Uterine smooth muscle cell (primary cell): ENCODE data around the gene POLR3GL. TPM values are rescaled to one million over a fixed set of nuclear protein-coding genes. Genes with fewer than 3 reads are reported as not detected.

Experiments used
- total RNA-seq: library from RNA; depleted of rRNA; stranded (reverse); fragments of >200 nt; gene quantifications from 2 replicates; pipeline ENCODE4 v1.2.3, GENCODE V29; 2014

The POLR3GL gene, protein sequence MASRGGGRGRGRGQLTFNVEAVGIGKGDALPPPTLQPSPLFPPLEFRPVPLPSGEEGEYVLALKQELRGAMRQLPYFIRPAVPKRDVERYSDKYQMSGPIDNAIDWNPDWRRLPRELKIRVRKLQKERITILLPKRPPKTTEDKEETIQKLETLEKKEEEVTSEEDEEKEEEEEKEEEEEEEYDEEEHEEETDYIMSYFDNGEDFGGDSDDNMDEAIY
- 16.8 and 18.2 TPM in 2 replicates for total RNA-seq

DNA sequence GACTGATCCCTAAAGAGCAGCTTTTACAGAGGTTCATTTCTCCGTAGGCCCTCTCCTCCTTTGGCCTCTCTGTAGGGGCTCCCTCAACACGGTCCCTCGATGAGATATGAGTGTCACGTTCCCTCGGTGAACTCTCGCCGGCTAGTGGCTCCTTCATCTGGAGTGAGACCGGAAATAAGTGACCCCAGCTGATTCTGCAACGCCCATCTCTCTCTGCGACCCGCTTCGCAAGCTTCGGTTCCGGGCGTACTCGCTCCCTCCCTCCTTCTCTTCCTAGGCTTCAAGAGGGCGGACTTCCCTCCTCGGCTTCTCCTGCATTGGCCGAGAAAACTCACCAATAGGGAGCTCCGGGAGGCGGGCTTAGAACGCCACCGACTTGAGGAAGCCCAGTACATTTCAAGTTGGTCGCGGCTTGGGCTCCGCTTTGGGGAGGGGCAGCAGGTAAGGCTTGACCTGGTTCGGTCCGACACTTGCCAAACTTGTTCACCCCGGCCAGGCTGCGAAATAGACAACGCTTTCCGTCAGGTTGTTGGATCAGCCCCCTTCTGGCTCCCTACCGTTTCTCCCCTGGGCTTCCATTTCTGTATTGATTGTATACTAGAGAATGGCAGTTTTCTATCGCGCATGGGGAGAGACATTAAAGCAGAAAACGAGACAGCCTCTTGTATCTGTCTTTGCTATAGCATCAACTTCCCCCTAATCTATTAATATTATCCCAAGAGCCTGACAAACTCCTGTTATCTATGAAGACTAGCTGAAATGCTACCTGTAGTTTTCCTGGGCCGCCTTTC, at the start of gene POLR3GL, which contains the start of gene ANKRD34A:
Gene POLR3GL, plus strand, starts transcription at position 363 of the 791 bp plus-strand sequence. CDS start 10,176 bp downstream, outside the sequence.
Gene ANKRD34A, minus strand, starts transcription at position 248 of the 791 bp plus-strand sequence. CDS start 2,816 bp downstream, outside the sequence.

DNA sequence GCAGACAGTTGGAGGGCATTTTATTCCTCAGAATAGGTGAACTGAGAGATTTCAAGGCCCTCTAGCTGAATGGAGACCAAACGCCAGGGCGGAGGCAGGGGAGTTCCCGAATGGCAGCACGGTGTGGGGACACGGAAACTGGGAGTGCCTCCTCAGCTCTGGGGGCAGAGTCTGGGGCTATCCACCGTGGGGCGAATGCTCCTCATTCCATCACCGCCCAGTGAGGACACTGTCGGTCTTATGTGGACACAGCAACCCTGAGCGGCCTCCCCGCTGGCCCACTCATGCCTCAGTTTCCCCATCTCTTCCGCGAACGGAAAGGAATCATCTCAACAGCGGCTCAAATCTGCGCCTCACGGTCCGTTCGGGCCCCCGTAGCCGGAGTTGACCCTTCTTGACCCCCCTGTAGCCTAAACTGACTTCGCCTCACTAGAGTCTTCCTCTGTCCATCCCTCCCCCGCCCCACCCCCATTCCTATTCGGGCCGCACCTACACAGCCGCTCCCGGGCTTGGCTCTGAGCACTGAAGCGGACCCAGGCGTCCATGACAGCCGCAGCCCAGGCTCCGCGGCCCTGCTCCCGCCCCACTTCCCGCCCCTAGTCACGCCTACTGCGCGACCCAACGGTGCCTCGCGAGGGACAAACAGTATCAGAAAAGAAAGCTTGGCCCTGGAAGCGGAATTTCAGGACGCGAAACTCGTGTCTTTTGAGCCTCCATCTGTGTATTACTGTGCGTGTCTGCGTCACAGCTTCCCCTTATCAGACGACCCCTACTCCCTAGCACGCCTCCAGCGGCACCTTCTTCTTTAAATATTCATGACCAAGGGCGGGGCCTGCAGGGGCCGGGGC, 46.1 kb upstream of the POLR3GL start, which contains the start of gene PEX11B:
Gene PEX11B, minus strand, starts transcription at position 574 of the 848 bp plus-strand sequence. Its CDS starts 29 bp downstream, at position 545.

DNA sequence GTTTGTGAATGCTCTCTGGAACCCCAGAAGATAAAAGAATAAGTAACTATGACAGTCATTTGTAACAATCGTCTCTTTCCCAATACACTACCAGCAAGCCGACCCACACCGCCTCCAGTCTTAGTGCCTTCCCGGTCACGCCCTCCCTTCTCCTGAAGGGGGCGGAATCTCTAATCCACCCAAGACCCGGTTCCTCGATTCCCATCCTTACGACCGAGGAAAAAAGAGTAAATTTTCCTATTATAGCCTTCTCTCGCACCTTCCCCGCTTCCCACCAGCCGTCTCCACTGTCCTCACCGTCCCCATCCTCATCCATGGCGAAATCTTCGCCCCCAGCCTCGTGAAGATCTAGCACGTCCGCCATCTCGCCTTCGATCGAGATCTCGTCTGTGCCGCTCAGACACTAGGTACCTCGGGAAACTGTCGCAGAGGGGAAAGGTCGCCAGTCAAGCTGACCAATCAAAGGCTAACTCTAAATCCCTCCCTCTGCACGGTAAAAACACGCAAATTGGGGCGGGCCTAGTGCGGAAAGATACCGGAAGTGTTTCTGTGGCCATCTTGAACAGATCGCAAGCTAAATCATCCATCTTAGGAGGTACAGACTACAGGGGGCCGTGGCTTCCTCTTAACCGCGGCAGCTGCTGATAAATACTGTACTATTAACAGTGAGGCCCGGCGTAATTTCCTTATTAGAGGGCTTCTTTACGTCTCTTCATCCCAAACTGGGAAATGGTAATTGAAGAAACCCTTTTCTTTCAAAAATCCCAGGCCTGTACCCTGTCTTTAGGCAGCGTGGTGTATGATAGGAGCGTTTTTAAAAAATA, 37.2 kb upstream of the POLR3GL start, which contains the start of gene RBM8A:
Gene RBM8A, minus strand, starts transcription at position 422 of the 824 bp plus-strand sequence. Its CDS starts 58 bp downstream, at position 364.

DNA sequence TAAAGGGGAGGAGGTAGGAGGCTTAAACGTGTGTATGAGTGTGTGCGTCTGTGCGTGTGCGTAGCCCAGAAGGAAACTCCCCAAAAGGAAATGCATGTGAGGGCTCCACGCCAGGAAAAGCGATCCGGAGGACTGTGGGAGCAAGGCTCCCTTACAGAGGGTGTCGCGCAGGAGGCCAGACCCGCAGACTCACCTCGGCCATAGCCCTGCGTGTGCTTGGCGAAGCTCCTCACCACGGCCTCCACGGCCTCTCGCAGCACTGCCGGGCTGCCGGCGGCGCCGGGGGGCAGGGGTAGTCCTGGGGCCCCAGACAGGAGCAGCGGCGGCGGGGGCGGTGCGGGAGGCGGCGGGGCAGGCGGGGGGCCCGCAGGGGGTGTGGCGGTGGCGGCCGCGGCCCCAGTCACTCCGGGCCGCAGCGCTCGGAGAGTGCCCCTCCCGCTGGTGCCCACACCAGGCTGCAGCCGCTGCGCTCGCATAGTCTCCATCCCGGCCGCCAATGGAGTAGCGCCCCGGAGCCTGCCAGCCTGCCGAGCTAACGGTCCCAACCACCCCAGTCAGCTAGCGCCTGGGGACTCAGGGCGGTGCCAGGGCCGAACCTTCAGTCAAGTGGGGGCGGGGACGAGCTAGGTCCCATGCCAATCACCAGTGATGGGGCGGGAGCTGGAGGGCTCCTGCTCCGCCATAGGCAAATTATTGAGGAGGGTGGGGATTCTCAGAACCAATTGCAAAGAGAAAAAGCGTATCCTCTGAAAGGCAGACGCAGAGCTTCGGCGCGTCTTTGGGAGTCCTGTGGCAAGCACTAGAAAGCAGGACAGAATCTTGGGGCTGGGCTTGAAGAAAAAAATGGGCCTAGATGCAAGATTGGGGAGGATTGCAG, 6.8 kb upstream of the POLR3GL start, which contains the start of gene LIX1L:
Gene LIX1L, minus strand, starts transcription at position 575 of the 877 bp plus-strand sequence. Its CDS starts 90 bp downstream, at position 485.

GRCh38 chr1:145996433-145997015, 32.0 kb downstream of the POLR3GL start, which contains the start of gene TXNIP:
TSS of gene TXNIP (minus strand) at chr1:145996579. CDS start at chr1:145996266, 313 bp downstream.

GRCh38 chr1:146021622-146022402, 57.3 kb downstream of the POLR3GL start, which contains the start of gene HJV:
TSS of gene HJV (minus strand) at chr1:146021735. CDS start at chr1:146020231, 1,504 bp downstream.

Other genes starting within 250 kb of the POLR3GL start
- 0.12 TPM in 1 of 2 replicates, not detected in the other for gene CD160, start 245.2 kb upstream of the POLR3GL start, total RNA-seq
- 19.9 and 24.3 TPM in 2 replicates for gene RNF115, start 140.6 kb upstream of the POLR3GL start, total RNA-seq
- gene POLR3C, start 140.5 kb upstream of the POLR3GL start, total RNA-seq = 42.9 and 49.2 TPM in 2 replicates
- 2.7 and 3.3 TPM in 2 replicates for gene NUDT17, start 119.1 kb upstream of the POLR3GL start, total RNA-seq
- gene PIAS3, start 105.6 kb upstream of the POLR3GL start, total RNA-seq = 6.3 and 7.7 TPM in 2 replicates
- gene ANKRD35, start 78.8 kb upstream of the POLR3GL start, total RNA-seq = 2.1 and 2.5 TPM in 2 replicates
- gene ITGA10, start 54.6 kb upstream of the POLR3GL start, total RNA-seq = 0.37 and 1.2 TPM in 2 replicates
- gene PEX11B, start 46.0 kb upstream of the POLR3GL start, total RNA-seq = 23.7 and 29.0 TPM in 2 replicates
- gene RBM8A, start 37.2 kb upstream of the POLR3GL start, total RNA-seq = 110 and 207 TPM in 2 replicates
- 17.6 and 19.5 TPM in 2 replicates for gene LIX1L, start 6.7 kb upstream of the POLR3GL start, total RNA-seq
- gene ANKRD34A, start 115 bp upstream of the POLR3GL start, total RNA-seq = 0.33 and 0.50 TPM in 2 replicates
- gene TXNIP, start 31.9 kb downstream of the POLR3GL start, total RNA-seq = 4.5 and 6.1 TPM in 2 replicates
- not detected in 2 replicates for gene HJV, start 57.0 kb downstream of the POLR3GL start, total RNA-seq
- gene NBPF10, start 180.1 kb downstream of the POLR3GL start, total RNA-seq = 3.4 and 5.4 TPM in 2 replicates